ENCODE measurements around the gene TEFM.

The TEFM gene

GRCh38 chr17:30897311-30897710 is 8.7 kb downstream of the TEFM start:
- no peak overlapping the region for H3K4me3 ChIP-seq (replicated peaks; ENCODE audit: low read depth, low read length)
- DNase-seq (ENCODE audit: low read depth), result no peak
- TF ChIP-seq CTCF (IDR thresholded peaks at IDR 0.05; ENCODE audit: low read length, missing control alignments), result no peak

- no peak overlapping the region for H3K4me3 ChIP-seq (replicated peaks; ENCODE audit: low read depth, low read length)
- no peak for TF ChIP-seq CTCF (IDR thresholded peaks at IDR 0.05; ENCODE audit: low read length, missing control alignments)
- DNase-seq (ENCODE audit: low read depth), result no peak
Measured at GRCh38 chr17:30894236-30894635, 11.8 kb downstream of the TEFM start.

GRCh38 chr17:30886187-30886586 is 19.9 kb downstream of the TEFM start:
- no peak for DNase-seq (ENCODE audit: low read depth)
- TF ChIP-seq CTCF (IDR thresholded peaks at IDR 0.05; ENCODE audit: low read length, missing control alignments), result no peak
- no peak overlapping the region for H3K4me3 ChIP-seq (replicated peaks; ENCODE audit: low read depth, low read length)

- H3K4me3 ChIP-seq (replicated peaks; ENCODE audit: low read depth, low read length), result no peak overlapping the region
- DNase-seq (ENCODE audit: low read depth), result no peak
- TF ChIP-seq CTCF (IDR thresholded peaks at IDR 0.05; ENCODE audit: low read length, missing control alignments), result no peak
Measured at GRCh38 chr17:30869005-30869404, 37.0 kb downstream of the TEFM start.

GRCh38 chr17:30864636-30865035 is 41.4 kb downstream of the TEFM start:
- no peak overlapping the region for H3K4me3 ChIP-seq (replicated peaks; ENCODE audit: low read depth, low read length)
- no peak for DNase-seq (ENCODE audit: low read depth)
- TF ChIP-seq CTCF (IDR thresholded peaks at IDR 0.05; ENCODE audit: low read length, missing control alignments), result no peak

GRCh38 chr17:30858556-30859250 is 47.3 kb downstream of the TEFM start:
- no peak overlapping the region for H3K4me3 ChIP-seq (replicated peaks; ENCODE audit: low read depth, low read length)
- no peak for DNase-seq (ENCODE audit: low read depth)
- TF ChIP-seq CTCF (IDR thresholded peaks at IDR 0.05; ENCODE audit: low read length, missing control alignments), result no peak

- H3K4me3 ChIP-seq (replicated peaks; ENCODE audit: low read depth, low read length), result no peak overlapping the region
- no peak for TF ChIP-seq CTCF (IDR thresholded peaks at IDR 0.05; ENCODE audit: low read length, missing control alignments)
- DNase-seq (ENCODE audit: low read depth), result no peak
Measured at GRCh38 chr17:30854146-30854545, 51.9 kb downstream of the TEFM start.
